ENCODE data around the gene PTS.

- TF ChIP-seq POLR2A (IDR thresholded peaks at IDR 0.05): no peak
- no peak for TF ChIP-seq CTCF (IDR thresholded peaks at IDR 0.05)
Observed at GRCh38 chr11:112253605-112254242, 27.5 kb downstream of the PTS start.

Measured in thyroid gland (tissue), 4 donors.